HG03064 (cell line): ENCODE measurements around the gene ARHGEF11.
"Not testable (repeated sequence)": the region's sequence is repeated elsewhere in the genome, so short reads cannot be mapped to it uniquely, and the experiment has no call there.

Experiments used
- ATAC-seq: cut with Tn5 transposase; IDR thresholded peaks from one replicate; pipeline ENCODE4 v1.9.1; 2021; ENCODE audit warnings: low read depth; ENCODE audit not compliant: unreplicated experiment

ARHGEF11 gene

GRCh38 chr1:157056269-157056668 is 10.7 kb upstream of the ARHGEF11 start:
- ATAC-seq = no peak

- not testable (repeated sequence) for ATAC-seq
Observed at GRCh38 chr1:157055729-157056128, 10.2 kb upstream of the ARHGEF11 start.

DNA sequence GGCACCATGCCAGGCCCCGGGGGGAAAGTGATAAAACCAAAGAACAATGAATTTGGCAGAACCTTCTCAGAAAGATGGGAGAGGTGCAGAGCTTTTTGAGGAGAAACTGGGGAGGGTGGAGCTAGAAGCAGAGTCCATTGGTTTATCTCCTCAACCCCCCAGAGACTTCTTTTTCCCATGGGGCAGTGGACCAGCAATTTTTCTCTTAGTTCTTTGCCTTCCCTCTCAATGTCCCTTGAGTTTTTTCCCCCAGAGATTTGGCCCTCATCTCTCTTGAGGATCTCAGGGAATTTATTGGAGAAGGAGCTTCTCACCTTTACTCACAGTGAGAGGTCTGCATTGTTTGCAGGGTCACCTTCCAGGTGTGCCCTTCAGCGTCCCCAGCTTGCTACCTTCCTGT is 5.3 kb upstream of the ARHGEF11 start:
- ATAC-seq = no peak

DNA sequence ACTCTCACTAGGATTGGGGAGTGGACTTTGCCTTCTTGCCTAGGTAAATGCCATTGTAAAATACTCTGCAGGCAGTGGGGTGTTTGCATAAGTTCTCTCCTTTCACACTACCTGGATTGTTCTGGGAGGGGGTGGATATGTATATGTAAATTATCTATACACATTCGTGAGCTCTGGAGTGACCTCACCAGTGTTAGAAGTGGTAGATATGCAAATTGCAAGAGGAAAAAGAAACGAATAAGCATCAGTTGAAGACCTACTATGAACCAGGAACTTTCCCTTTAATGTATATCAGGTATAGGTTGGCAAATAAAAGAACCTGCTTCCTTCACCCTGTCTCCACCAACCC is 1.5 kb upstream of the ARHGEF11 start:
- no peak for ATAC-seq

DNA sequence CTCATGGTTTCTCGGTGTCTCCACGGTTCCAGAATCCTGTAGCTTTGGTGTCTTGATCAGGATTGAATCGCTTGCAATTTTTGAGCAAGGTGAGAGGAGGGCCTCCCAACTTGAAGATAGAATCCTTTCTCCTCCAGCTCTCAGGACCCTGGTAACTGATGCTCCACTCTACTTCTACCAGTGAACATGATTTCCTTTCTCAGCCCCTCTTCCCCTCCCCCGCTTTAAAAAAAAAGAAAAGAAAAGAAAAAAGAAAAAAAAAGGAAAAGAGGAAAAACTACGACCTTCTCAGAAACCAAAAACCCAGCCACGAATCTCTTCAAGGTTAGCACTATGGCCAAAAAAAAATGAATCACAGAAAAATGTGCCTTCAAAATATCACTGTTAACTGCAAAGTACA is 1.2 kb downstream of the ARHGEF11 start:
- ATAC-seq = no peak

DNA sequence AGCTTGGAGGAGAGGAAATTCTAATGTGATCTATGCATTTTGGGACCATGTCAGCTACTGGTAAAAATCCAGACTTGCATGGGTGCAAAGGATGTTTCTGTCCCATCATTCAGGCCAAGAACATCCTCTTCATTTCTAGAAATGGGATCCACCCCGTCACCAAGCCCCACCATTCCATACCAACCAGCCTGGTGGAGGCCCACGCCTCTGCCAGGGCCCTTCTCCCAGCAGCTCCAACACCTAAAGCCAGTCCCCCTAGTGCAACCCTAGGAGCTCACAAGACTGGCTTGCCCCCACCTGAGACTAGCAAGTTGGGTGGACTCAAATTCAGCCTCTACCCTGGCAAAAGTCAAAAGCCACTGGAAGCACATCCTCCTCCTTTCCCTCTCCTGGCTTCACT is 1.9 kb downstream of the ARHGEF11 start:
- no peak for ATAC-seq

GRCh38 chr1:157042846-157043245 is 2.7 kb downstream of the ARHGEF11 start:
- ATAC-seq = no peak

DNA sequence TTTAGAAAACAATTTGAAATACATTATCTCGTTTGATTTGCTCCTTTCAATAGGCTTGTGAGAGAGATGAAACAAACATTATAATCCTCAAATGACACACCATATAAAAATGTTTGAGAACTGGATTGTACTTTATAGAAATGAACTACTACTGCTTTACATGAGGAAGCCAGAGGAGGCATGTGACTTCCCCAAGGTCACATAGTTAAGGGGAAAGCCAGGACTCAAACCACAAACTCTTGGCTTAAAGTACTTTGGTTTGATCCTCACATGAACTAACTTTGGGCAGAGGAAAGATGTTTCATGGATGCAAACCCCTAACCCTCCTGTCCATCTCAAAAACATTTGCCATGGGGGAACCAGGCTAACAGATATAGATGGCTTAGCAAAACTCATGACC is 4.7 kb downstream of the ARHGEF11 start:
- ATAC-seq = no peak

DNA sequence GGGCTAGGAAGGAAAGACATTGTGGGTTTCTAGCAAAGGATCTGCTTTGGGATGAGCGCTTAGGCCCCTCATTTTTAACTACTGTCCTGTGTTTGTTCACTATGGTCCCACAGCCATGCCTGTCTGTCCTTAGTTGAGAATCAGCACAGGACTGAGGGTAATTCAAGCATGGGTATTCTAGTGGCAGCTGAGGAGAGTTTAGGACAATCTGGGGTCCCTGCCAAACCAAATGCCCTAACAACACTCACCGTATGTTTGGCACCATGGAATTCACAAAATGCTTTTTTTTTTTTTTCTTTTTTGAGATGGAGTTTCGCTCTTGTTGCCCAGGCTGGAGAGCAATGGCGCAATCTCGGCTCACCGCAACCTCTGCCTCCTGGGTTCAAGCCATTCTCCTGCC is 10.4 kb downstream of the ARHGEF11 start:
- no peak for ATAC-seq

GRCh38 chr1:157034137-157034800 is 11.3 kb downstream of the ARHGEF11 start:
- ATAC-seq = no peak

GRCh38 chr1:157033357-157033876 is 12.1 kb downstream of the ARHGEF11 start:
- ATAC-seq = no peak

GRCh38 chr1:157032303-157032702 is 13.2 kb downstream of the ARHGEF11 start:
- no peak for ATAC-seq

- ATAC-seq = no peak
Observed at GRCh38 chr1:157030728-157031127, 14.8 kb downstream of the ARHGEF11 start.

DNA sequence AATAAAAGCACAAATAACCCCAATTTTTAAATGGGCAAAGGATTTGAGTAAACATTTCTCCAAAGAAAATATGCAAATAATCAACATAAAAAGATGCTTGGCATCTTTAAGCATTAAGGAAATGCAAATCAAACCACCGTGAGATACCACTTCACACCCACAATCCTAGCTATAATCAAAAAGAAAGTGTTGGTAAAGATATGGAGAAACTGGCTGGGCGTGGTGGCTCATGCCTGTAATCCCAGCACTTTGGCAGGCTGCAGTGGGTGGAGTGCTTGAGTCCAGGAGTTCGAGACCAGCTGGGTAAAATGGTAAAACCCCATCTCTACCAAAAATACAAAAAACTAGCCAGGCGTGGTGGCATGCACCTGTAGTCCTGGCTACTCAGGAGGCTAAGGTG is 16.9 kb downstream of the ARHGEF11 start:
- ATAC-seq = no peak

DNA sequence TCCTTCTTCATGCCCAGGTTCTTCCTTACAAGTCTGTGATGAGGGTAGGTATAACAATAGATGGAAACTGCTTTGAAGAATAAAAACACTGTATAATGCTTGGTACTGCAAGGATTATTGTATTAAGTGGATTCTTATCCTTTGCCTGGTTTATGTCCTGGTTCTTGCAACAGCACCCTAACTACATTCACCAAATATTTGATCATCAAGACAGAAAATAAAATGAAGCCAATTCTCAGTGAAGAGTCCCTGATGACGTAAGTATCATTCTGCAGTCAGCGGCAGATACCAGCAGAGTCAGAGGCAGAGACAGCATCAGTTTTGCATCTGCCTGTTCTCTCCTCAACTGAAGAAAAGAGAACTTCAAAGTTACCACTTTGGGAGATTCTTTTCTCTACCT is 19.7 kb downstream of the ARHGEF11 start:
- ATAC-seq = no peak

GRCh38 chr1:157025385-157025784 is 20.2 kb downstream of the ARHGEF11 start:
- ATAC-seq = no peak

- no peak for ATAC-seq
Observed at GRCh38 chr1:157021688-157022087, 23.9 kb downstream of the ARHGEF11 start.

- no peak for ATAC-seq
Observed at GRCh38 chr1:157019457-157019856, 26.1 kb downstream of the ARHGEF11 start.

GRCh38 chr1:157011845-157012244 is 33.7 kb downstream of the ARHGEF11 start:
- no peak for ATAC-seq

GRCh38 chr1:157008502-157008901 is 37.0 kb downstream of the ARHGEF11 start:
- no peak for ATAC-seq

GRCh38 chr1:157007306-157007705 is 38.2 kb downstream of the ARHGEF11 start:
- ATAC-seq = no peak

GRCh38 chr1:157006676-157007075 is 38.9 kb downstream of the ARHGEF11 start:
- no peak for ATAC-seq

DNA sequence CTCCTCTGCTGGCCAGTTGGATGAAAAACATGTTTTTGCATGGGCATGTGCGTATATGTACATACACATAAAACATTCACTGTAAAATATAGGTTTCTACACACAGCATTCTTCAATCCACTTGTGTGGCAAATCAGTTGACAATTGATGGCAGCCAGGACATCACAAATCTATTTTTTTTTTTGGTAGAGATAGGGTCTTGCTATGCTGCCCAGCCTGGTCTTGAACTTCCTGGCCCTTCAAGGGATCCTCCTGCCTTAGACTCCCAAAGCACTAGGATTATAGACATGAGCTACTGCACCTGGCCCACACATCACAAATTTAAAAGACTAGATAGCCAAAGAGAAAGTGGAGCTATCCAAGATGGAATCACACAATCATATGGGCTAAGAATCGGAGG is 39.6 kb downstream of the ARHGEF11 start:
- no peak for ATAC-seq
